ENCODE results near the gene RNASE7.

RNASE7 gene

DNA sequence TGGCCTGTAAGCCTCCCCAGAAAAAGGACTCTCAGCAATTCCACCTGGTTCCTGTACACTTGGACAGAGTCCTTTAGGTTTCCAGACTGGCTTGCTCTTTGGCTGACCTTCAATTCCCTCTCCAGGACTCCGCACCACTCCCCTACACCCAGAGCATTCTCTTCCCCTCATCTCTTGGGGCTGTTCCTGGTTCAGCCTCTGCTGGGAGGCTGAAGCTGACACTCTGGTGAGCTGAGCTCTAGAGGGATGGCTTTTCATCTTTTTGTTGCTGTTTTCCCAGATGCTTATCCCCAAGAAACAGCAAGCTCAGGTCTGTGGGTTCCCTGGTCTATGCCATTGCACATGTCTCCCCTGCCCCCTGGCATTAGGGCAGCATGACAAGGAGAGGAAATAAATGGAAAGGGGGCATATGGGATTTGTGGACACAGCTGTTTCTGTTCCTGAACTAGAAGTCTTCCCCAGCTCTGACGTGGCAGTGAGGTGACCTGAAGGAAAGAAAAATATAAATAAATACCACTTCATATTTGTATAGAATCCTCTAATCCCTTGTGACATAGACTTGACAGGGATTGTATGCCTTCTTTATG is 1.3 kb downstream of the RNASE7 start:
- no peak for DNase-seq (ENCODE audit: low read depth)

GRCh38 chr14:21043974-21044618 is 1.9 kb downstream of the RNASE7 start:
- DNase-seq (ENCODE audit: low read depth) = no peak

- DNase-seq (ENCODE audit: low read depth) = no peak
Observed at GRCh38 chr14:21047378-21047781, 5.2 kb downstream of the RNASE7 start.

- DNase-seq (ENCODE audit: low read depth) = no peak
Observed at GRCh38 chr14:21048638-21049037, 6.5 kb downstream of the RNASE7 start.

DNA sequence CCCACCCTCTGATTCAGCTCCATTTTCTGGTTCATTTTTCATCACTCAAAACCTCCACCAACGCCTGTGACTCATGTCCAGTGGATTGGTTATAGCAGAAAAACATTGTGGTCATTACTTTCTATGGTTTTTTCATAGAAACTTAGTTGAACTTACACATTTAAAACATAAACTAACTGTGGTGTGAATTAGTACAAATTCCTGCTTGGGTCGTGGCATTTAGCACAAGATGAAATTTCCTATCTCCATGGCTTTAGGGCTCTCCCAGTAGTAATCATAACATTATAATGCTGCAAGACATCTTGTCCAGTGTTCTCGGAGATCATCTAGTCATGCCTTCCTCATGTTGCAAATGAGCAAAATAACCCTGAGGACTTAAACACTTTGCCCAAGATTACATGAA is 7.1 kb downstream of the RNASE7 start:
- no peak for DNase-seq (ENCODE audit: low read depth)

GRCh38 chr14:21050597-21050996 is 8.4 kb downstream of the RNASE7 start:
- DNase-seq (ENCODE audit: low read depth) = no peak

- DNase-seq (ENCODE audit: low read depth) = no peak
Observed at GRCh38 chr14:21053184-21054122, 11.3 kb downstream of the RNASE7 start.

DNA sequence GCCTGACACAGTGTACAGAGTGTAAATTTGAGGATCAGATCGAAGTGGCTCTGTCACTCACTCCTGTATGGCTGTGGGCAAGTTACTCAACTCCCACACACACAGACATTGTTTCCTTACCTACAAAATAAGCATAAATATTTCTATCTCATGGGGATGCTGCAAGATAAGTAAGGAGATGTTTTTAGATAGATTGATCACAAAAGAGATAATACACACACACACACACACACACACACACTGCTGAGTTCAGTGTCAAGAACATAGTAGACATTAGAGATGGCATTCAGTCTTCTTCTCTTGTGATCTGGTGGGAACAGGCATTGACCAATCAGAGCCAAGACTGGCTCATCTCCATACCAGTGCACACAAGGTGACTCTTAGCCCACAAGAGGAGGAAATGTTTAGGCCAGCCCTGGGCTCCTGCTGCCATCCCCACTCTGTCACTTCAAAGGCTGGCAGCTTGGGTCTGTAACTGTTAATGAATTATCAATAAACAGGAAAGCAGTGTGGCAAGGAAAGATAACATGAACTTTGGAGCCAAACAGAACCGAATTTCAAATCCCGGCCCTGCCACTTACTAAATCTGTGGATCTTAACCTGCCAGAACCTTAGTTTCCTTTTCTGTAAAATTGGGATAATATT is 12.1 kb downstream of the RNASE7 start:
- no peak for DNase-seq (ENCODE audit: low read depth)

DNA sequence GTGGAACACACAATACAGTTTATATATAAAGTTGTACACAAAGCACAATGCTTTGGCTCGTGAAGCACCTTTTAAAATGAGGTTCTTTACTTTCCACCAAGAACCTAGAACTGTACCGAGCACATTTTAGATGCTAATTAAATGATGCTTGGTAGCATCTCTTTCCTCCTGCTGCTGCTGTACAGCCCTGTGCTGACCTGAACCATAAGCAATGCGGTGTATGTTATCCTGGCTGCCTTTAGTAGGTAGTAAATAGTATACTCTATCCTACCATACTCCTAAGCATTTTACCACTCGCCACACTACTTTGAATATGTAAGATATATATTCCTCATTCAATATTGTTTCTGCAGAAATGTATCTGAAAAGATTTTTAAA is 12.6 kb downstream of the RNASE7 start:
- DNase-seq (ENCODE audit: low read depth) = no peak

DNA sequence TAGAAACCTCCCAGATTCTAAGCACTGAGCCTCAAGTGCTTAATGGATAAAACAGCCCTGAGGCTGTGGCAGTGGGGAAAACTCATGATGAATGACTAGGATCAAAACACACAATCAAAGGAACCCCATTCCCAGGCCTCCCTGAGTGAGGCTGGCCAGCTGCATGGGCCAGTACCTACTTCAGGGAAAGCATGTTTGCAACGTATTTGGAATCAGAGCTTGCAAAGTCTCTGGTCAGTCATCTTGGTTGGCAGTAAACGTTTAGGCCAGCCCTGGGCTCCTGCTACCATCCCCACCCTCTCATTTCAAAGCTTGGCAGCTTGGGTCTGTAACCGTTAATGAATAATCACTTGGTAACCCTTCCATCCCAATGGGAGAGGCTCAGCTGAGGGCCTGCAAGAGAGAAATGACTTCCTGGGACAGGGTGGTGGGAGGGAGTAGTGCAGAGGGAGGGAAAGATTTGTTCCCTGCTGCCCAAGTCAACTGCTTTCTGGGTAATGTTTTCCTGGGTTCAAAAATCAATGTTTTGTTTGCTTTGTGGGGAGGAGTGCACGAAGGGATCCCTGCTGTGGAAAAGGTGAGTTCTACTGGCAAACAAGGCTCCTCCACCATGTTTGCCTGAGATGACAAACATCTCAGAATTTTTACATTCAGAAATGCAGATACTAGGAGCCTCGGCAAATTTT is 13.4 kb downstream of the RNASE7 start:
- DNase-seq (ENCODE audit: low read depth) = no peak

- no peak for DNase-seq (ENCODE audit: low read depth)
Observed at GRCh38 chr14:21056520-21057163, 14.5 kb downstream of the RNASE7 start.

- DNase-seq (ENCODE audit: low read depth) = no peak
Observed at GRCh38 chr14:21057803-21058675, 15.9 kb downstream of the RNASE7 start, which contains the start of gene RNASE8. Gene RNASE8 (plus strand): TSS chr14:21057822. CDS start chr14:21057893, 71 bp downstream.

GRCh38 chr14:21058903-21059302 is 16.7 kb downstream of the RNASE7 start:
- no peak for DNase-seq (ENCODE audit: low read depth)

GRCh38 chr14:21059842-21060613 is 17.9 kb downstream of the RNASE7 start:
- no peak for DNase-seq (ENCODE audit: low read depth)

- no peak for DNase-seq (ENCODE audit: low read depth)
Observed at GRCh38 chr14:21060614-21061346, 18.6 kb downstream of the RNASE7 start.

DNA sequence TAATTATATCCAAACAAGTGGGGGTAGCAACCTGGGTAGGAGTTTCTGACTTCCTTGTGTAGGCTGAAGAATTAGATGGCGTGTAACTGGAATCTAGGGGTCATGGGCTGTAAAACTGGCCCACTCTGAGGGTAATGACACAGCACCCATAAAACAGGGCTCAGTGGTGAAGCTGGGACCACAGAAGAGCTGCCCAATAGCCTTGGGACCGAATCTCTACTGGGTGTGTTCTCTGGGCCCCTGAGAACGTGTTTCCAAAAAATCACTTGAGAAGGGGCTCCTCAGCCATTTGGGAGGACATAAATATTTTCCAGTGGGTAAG is 19.1 kb downstream of the RNASE7 start:
- DNase-seq (ENCODE audit: low read depth) = no peak

DNA sequence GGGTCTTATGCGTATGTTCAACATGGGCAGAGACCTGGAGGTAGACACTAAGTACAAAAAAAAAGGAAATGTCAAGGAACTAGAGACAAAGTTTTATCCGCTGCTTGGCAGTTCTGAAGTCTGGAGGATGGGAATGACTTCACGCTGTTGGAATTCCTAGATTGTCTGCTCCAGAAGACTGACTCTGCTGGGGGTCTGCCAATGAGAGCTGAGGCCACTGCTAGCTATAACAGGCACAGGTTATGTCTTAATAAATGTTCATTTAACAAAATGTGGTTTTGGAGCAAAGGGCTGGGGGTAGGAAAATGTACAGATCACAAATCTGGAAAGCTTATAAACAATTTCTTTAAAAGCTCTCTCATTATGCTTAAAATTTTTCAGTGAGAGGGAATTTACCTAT is 21.3 kb downstream of the RNASE7 start:
- no peak for DNase-seq (ENCODE audit: low read depth)

DNA sequence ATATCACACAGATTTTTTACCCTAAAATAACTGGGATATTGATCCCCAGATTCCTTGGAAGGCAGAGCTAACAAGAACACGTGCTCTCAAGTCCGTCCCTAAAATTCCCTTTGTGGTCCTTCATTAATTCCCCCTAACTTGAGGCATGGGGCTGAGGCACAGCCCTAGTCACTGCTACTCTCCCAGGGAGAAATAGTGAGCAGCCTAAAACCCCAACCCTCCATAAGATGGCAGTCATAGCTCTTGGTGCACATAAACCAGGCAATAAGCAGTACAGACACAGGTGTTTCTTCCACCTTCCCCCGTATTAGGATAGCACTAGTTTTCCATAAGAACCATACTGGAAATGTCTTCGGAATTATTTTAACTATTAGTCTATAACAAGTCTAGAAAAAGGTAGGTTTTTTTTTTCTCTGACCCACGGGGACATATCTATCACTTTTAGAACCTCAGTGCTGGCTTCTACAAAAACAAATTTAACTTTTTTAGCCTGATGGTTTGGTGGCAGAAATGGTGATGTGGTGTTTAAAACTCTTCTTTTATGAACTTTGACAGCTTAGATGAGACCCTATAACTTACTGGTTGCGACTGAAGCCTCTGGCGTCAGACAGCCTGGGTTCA is 24.8 kb downstream of the RNASE7 start:
- DNase-seq (ENCODE audit: low read depth) = no peak

Data from stimulated activated CD8-positive, alpha-beta memory T cell treated with anti-CD3 and anti-CD28 coated beads, Interleukin-12 subunit alpha, Interleukin-12 subunit beta, amount 100 ng/mL, for 1 hour (primary cell).